ENCODE data around the gene RESF1. TPM values are rescaled to one million over a fixed set of nuclear protein-coding genes. Genes with fewer than 3 reads are reported as not detected.

RESF1 gene
- total RNA-seq, 1 donor from 2014 or later: 113 TPM

- Histone ChIP-seq H3K27ac (no peak overlapping the region), H3K79me2 (ENCODE audit: low read depth) (peaks cover 66% of the 10 kb centered on the region), H3K36me3 (peaks cover 56% of the 10 kb centered on the region), H2AFZ (replicated peaks) (no peak overlapping the region), H3K4me2 (no peak overlapping the region), H3K27me3 (no peaks in the 10 kb centered on the region), H3F3A (ENCODE audit: low read depth) (no peaks in the 10 kb centered on the region), H3K4me3 (no peak overlapping the region), H4K20me1 (ENCODE audit: low read depth) (no peaks in the 10 kb centered on the region), H3K9ac (no peak overlapping the region), H3K4me1 (no peaks in the 10 kb centered on the region), H3K9me3 (ENCODE audit: low read depth) (peaks cover 17% of the 10 kb centered on the region)
- Mint-ChIP-seq H3K4me3 (no peak overlapping the region), H3K9me3 (peaks cover 69% of the 10 kb centered on the region), H3K36me3 (peaks cover 73% of the 10 kb centered on the region), H3K27ac (no peak overlapping the region), H3K4me1 (no peaks in the 10 kb centered on the region), H3K27me3 (ENCODE audit: insufficient read depth, low read depth) (no peaks in the 10 kb centered on the region)
- TF ChIP-seq EZH2phosphoT487 (IDR thresholded peaks at IDR 0.05): no peak
- no peak for DNase-seq (ENCODE audit: low spot score)
These were observed 14.6 kb downstream of the RESF1 start for GRCh38 chr12:31973818-31974217.

- peaks cover 72% of the 10 kb centered on the region for H3K9me3 Mint-ChIP-seq
- no peak overlapping the region for H3K4me3 Mint-ChIP-seq
- Histone ChIP-seq H2AFZ (replicated peaks) (no peak overlapping the region), H3K4me2 (no peak overlapping the region), H3K79me2 (ENCODE audit: low read depth) (peaks cover 62% of the 10 kb centered on the region), H3K36me3 (peaks cover 61% of the 10 kb centered on the region), H3K4me1 (no peaks in the 10 kb centered on the region), H3K9me3 (ENCODE audit: low read depth) (peaks cover 17% of the 10 kb centered on the region), H3K27me3 (no peaks in the 10 kb centered on the region), H3K9ac (no peak overlapping the region), H3K27ac (no peak overlapping the region), H3K4me3 (no peak overlapping the region), H4K20me1 (ENCODE audit: low read depth) (no peaks in the 10 kb centered on the region), H3F3A (ENCODE audit: low read depth) (no peaks in the 10 kb centered on the region)
- H3K4me1 Mint-ChIP-seq: no peaks in the 10 kb centered on the region
- TF ChIP-seq EZH2phosphoT487 (IDR thresholded peaks at IDR 0.05): no peak
- TF ChIP-seq EZH2 (IDR thresholded peaks at IDR 0.05): no peak
- TF ChIP-seq, protein P1, sequence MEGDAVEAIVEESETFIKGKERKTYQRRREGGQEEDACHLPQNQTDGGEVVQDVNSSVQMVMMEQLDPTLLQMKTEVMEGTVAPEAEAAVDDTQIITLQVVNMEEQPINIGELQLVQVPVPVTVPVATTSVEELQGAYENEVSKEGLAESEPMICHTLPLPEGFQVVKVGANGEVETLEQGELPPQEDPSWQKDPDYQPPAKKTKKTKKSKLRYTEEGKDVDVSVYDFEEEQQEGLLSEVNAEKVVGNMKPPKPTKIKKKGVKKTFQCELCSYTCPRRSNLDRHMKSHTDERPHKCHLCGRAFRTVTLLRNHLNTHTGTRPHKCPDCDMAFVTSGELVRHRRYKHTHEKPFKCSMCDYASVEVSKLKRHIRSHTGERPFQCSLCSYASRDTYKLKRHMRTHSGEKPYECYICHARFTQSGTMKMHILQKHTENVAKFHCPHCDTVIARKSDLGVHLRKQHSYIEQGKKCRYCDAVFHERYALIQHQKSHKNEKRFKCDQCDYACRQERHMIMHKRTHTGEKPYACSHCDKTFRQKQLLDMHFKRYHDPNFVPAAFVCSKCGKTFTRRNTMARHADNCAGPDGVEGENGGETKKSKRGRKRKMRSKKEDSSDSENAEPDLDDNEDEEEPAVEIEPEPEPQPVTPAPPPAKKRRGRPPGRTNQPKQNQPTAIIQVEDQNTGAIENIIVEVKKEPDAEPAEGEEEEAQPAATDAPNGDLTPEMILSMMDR (IDR thresholded peaks at IDR 0.05): no peak
- H3K36me3 Mint-ChIP-seq: peaks cover 80% of the 10 kb centered on the region
- H3K27ac Mint-ChIP-seq: no peak overlapping the region
- H3K27me3 Mint-ChIP-seq (ENCODE audit: insufficient read depth, low read depth): peaks cover 2% of the 10 kb centered on the region
- DNase-seq (ENCODE audit: low spot score): no peak
These were observed 15.5 kb downstream of the RESF1 start for GRCh38 chr12:31974673-31975072.

- H3K4me1 ChIP-seq: no peaks in the 10 kb centered on the region
- H3K27ac Mint-ChIP-seq: no peak overlapping the region
- TF ChIP-seq, protein P1 (IDR thresholded peaks at IDR 0.05): no peak
- TF ChIP-seq EZH2 (IDR thresholded peaks at IDR 0.05) (no peak), EZH2phosphoT487 (IDR thresholded peaks at IDR 0.05) (no peak)
- peaks cover 26% of the 10 kb centered on the region for H3K79me2 ChIP-seq (ENCODE audit: low read depth)
- no peak overlapping the region for H2AFZ ChIP-seq (replicated peaks)
- no peak for DNase-seq (ENCODE audit: low spot score)
- peaks cover 37% of the 10 kb centered on the region for H3K9me3 ChIP-seq (ENCODE audit: low read depth)
- peaks cover 5% of the 10 kb centered on the region for H3K27me3 Mint-ChIP-seq (ENCODE audit: insufficient read depth, low read depth)
- no peak overlapping the region for H3K4me2 ChIP-seq
- H3K9ac ChIP-seq: no peak overlapping the region
- H3K4me3 ChIP-seq: no peak overlapping the region
- no peak overlapping the region for H3K27ac ChIP-seq
- no peaks in the 10 kb centered on the region for H3K4me1 Mint-ChIP-seq
- H4K20me1 ChIP-seq (ENCODE audit: low read depth): no peaks in the 10 kb centered on the region
- peaks cover 83% of the 10 kb centered on the region for H3K36me3 Mint-ChIP-seq
- H3F3A ChIP-seq (ENCODE audit: low read depth): peaks cover 9% of the 10 kb centered on the region
- peaks cover 65% of the 10 kb centered on the region for H3K9me3 Mint-ChIP-seq
- peaks cover 64% of the 10 kb centered on the region for H3K36me3 ChIP-seq
- no peaks in the 10 kb centered on the region for H3K27me3 ChIP-seq
- no peak overlapping the region for H3K4me3 Mint-ChIP-seq
These were observed 25.8 kb downstream of the RESF1 start for GRCh38 chr12:31984806-31985591.

- Histone ChIP-seq H3K79me2 (ENCODE audit: low read depth) (peaks cover 26% of the 10 kb centered on the region), H3K36me3 (peaks cover 57% of the 10 kb centered on the region), H3K4me2 (no peak overlapping the region), H2AFZ (replicated peaks) (no peak overlapping the region), H3K27me3 (no peaks in the 10 kb centered on the region), H3K4me1 (no peaks in the 10 kb centered on the region), H3K9me3 (ENCODE audit: low read depth) (peaks cover 37% of the 10 kb centered on the region), H3F3A (ENCODE audit: low read depth) (peaks cover 9% of the 10 kb centered on the region), H4K20me1 (ENCODE audit: low read depth) (no peaks in the 10 kb centered on the region), H3K9ac (no peak overlapping the region), H3K27ac (no peak overlapping the region), H3K4me3 (no peak overlapping the region)
- DNase-seq (ENCODE audit: low spot score): no peak
- no peak for TF ChIP-seq EZH2 (IDR thresholded peaks at IDR 0.05)
- TF ChIP-seq EZH2phosphoT487 (IDR thresholded peaks at IDR 0.05): no peak
- TF ChIP-seq, protein P1 (IDR thresholded peaks at IDR 0.05): no peak
- Mint-ChIP-seq H3K9me3 (peaks cover 59% of the 10 kb centered on the region), H3K4me1 (no peaks in the 10 kb centered on the region), H3K4me3 (no peak overlapping the region), H3K36me3 (peaks cover 83% of the 10 kb centered on the region), H3K27ac (no peak overlapping the region), H3K27me3 (ENCODE audit: insufficient read depth, low read depth) (peaks cover 5% of the 10 kb centered on the region)
These were observed 26.6 kb downstream of the RESF1 start for GRCh38 chr12:31985832-31986231.

Measured in neural progenitor cell (in vitro differentiated cells).